HepG2 (cell line): ENCODE results near the gene CD320. TPM values are rescaled to one million over a fixed set of nuclear protein-coding genes. Genes with fewer than 3 reads are reported as not detected.

Experiments
- CBX2 ChIP-seq, 2 experiments: fragments of 200-600 bp in 1 of 2; sonication (generic); formaldehyde crosslinking in 1 of 2; IDR thresholded peaks; 2 replicates each; pipeline versions ENCODE4 v1.7.0 to v1.8.1; 2018 to 2022; ENCODE audit warnings: low read depth in 2 of 2, low read length in 1 of 2, mild to moderate bottlenecking in 1 of 2, missing genetic modification reagents in 1 of 2
- CCAR2 ChIP-seq: fragments of 200-400 bp; formaldehyde crosslinking; optimal IDR thresholded peaks from 2 replicates; pipeline ENCODE3; 2018; ENCODE audit warnings: low read depth, mild to moderate bottlenecking, low read length, moderate library complexity
- EHMT2 ChIP-seq: fragments of 200-600 bp; sonication (generic); IDR thresholded peaks from 2 replicates; pipeline ENCODE4 v1.7.0; 2017; ENCODE audit warnings: antibody characterized with exemption, low read depth, low read length, borderline replicate concordance
- SOX13 ChIP-seq, 3 experiments: fragments of 450-650 bp in 1 of 3; sonication (generic) in 1 of 3; formaldehyde crosslinking in 1 of 3; IDR thresholded peaks in 2 of 3; conservative IDR thresholded peaks in 1 of 3; 2 replicates each; pipeline versions ENCODE4 v1.5.0 to v1.6.1; 2016 to 2020; ENCODE audit warnings: antibody characterized with exemption in 1 of 3, mild to moderate bottlenecking in 1 of 3, missing compliant biosample characterization in 1 of 3, missing genetic modification reagents in 1 of 3, moderate library complexity in 1 of 3
- TERF1 ChIP-seq: sonication (generic); formaldehyde crosslinking; IDR thresholded peaks from 2 replicates; pipeline ENCODE4 v1.8.0; 2022; ENCODE audit warnings: mild to moderate bottlenecking, missing genetic modification reagents, moderate library complexity
- THRA ChIP-seq: sonication (generic); formaldehyde crosslinking; IDR thresholded peaks from 2 replicates; pipeline ENCODE4 v1.4.0; 2020; ENCODE audit warnings: missing genetic modification reagents, borderline replicate concordance
- ZBTB1 ChIP-seq: sonication (generic); formaldehyde crosslinking; IDR thresholded peaks from 2 replicates; pipeline ENCODE4 v1.4.0; 2020; ENCODE audit warnings: missing genetic modification reagents, borderline replicate concordance
- ZHX2 ChIP-seq, 2 experiments: sonication (generic) in 1 of 2; formaldehyde crosslinking in 1 of 2; IDR thresholded peaks; 2 replicates each; pipeline versions ENCODE4 v1.6.1 to v1.9.0; 2014 to 2022; ENCODE audit warnings: antibody characterized with exemption in 1 of 2, borderline replicate concordance in 1 of 2, inconsistent platforms in 1 of 2, low read depth in 1 of 2, missing genetic modification reagents in 1 of 2
- ZMYM3 ChIP-seq: sonication (generic); formaldehyde crosslinking; IDR thresholded peaks from 2 replicates; pipeline ENCODE4 v1.5.1; 2020; ENCODE audit warnings: mild to moderate bottlenecking, missing genetic modification reagents
- ZNF281 ChIP-seq: sonication (generic); formaldehyde crosslinking; IDR thresholded peaks from 2 replicates; pipeline ENCODE4 v1.4.0; 2020; ENCODE audit warnings: missing genetic modification reagents, borderline replicate concordance
- ZNF331 ChIP-seq: sonication (generic); formaldehyde crosslinking; IDR thresholded peaks from 2 replicates; pipeline ENCODE4 v1.4.0; 2020; ENCODE audit warnings: missing genetic modification reagents
- ZNF777 ChIP-seq: sonication (generic); formaldehyde crosslinking; IDR thresholded peaks from 2 replicates; pipeline ENCODE4 v1.4.0; 2020; ENCODE audit warnings: missing genetic modification reagents
- polyA plus RNA-seq, 8 experiments: library from polyadenylated mRNA; depleted of rRNA in 3 of 8; stranded (reverse) in 7 of 8; unstranded in 1 of 8; fragments of >200 nt; fragmentation: Illumina TruSeq in 4 of 8; extraction: Trizol in 4 of 8; gene quantifications; 2 replicates each; pipeline versions ENCODE4 v1.2.1 to v1.2.3, GENCODE V29; 2011 to 2016; ENCODE audit warnings: low read depth in 4 of 8, missing spikeins in 1 of 8, mixed read lengths in 1 of 8; ENCODE audit not compliant: insufficient read depth in 1 of 8
- total RNA-seq, 5 experiments: library from RNA; depleted of rRNA; stranded (reverse); fragments of >200 nt; fragmentation: Illumina TruSeq; extraction: Trizol; gene quantifications; 2 replicates each; pipeline ENCODE4 v1.2.3, GENCODE V29; 2016; ENCODE audit warnings: low read depth in 1 of 5

CD320 gene
- total and polyA plus RNA-seq, 2 of the 13 experiments (the other 11 are each of a cell fraction or from before 2014, with no cell fraction given): 83.1 to 99.9 TPM

- TF ChIP-seq ZHX2 (IDR thresholded peaks at IDR 0.05; ENCODE audit: low read depth) (no peak), ZHX2 (CRISPR knock-in tag; IDR thresholded peaks at IDR 0.05; ENCODE audit: borderline replicate concordance) (no peak), ZNF777 (no peak), ZBTB1 (CRISPR knock-in tag) (no peak), ZMYM3 (CRISPR knock-in tag) (peak; percentile 49; the same call in 1 of the 2 replicates), ZNF281 (CRISPR knock-in tag) (no peak; the same call in 1 of the 2 replicates), EHMT2 (no peak), THRA (CRISPR knock-in tag) (no peak), CBX2 (IDR thresholded peaks at IDR 0.05; ENCODE audit: low read depth, low read length) (no peak), CBX2 (CRISPR knock-in tag; IDR thresholded peaks at IDR 0.05; ENCODE audit: low read depth) (no peak), SOX13 (IDR thresholded peaks at IDR 0.05) (no peak), SOX13 (CRISPR knock-in tag; conservative IDR thresholded peaks at IDR 0.05 in 1 of 2, IDR thresholded peaks at IDR 0.05 in 1 of 2) (no peak), CCAR2 (no peak), TERF1 (CRISPR knock-in tag) (no peak), ZNF331 (CRISPR knock-in tag) (0 out of 2 replicates have a peak, but pooled peaks have one; percentile 32)
These were observed 55.1 kb downstream of the CD320 start (continued) for GRCh38 chr19:8252922-8253589.
